GM21526 (cell line): Measurements from ENCODE around the gene VSIG10L2.
"Not testable (repeated sequence)": the region's sequence is repeated elsewhere in the genome, so short reads cannot be mapped to it uniquely, and the experiment has no call there.

ENCODE experiments used
- ATAC-seq: cut with Tn5 transposase; IDR thresholded peaks from one replicate; pipeline ENCODE4 v1.9.1; 2021; ENCODE audit warnings: moderate library complexity; ENCODE audit not compliant: unreplicated experiment, low FRiP score

VSIG10L2 gene

DNA sequence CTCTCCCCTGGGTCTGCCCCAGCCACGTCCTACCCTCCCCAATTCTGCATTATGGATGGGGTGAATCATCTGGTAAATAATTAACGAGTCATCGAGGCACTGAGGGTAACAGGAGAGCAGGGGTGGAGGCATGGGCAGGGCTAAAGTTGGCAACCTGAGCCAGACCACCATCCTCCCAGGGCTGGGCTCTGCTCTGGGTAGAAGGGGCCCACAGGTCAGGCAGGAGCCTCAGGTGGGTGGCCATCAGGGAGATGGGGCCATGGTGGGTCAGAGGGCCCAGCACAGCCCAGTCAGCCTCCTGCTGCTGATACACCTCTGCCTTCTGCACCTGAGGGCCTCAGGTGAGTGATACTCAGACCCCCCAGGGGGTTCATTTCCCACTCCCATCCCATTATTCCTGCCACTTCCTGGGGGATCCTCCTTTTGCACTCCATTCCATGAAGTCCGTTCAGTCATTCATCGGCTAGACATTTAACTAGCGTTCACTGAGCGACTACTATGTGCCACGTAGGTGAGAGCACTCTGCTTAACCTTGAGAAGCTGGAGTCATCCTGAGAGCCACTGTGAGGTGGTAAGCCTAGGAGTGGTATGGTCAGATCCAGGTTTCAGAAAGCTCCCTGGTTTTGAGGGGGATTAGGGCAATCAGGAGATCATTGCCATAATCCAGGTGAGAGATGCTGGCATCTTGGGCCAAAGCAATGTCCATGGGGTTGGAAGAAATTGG, at the start of gene VSIG10L2:
Gene VSIG10L2 (plus strand): TSS at position 248 of the 724 bp plus-strand sequence. CDS start 12 bp downstream, at position 260.
- ATAC-seq, result no peak

DNA sequence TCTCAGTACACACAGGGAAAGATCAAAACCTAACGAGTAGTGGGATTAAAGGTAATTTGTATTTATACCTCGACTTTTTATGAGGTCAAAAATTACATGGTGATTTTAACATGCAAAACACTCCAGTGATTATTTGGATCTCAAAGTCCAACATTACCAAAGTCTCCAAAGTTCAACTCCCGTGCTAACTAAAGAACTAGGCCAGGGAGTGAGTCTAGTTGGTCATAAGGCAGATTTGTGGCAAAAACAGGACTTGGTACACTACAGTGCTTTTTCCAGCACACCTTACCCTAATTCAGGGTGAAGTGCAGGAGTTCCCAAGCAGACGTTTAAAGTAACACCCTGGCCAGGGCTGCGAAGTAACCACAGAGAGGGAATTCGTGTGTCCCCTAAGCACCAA, 44.0 kb upstream of the VSIG10L2 start:
- no peak for ATAC-seq

DNA sequence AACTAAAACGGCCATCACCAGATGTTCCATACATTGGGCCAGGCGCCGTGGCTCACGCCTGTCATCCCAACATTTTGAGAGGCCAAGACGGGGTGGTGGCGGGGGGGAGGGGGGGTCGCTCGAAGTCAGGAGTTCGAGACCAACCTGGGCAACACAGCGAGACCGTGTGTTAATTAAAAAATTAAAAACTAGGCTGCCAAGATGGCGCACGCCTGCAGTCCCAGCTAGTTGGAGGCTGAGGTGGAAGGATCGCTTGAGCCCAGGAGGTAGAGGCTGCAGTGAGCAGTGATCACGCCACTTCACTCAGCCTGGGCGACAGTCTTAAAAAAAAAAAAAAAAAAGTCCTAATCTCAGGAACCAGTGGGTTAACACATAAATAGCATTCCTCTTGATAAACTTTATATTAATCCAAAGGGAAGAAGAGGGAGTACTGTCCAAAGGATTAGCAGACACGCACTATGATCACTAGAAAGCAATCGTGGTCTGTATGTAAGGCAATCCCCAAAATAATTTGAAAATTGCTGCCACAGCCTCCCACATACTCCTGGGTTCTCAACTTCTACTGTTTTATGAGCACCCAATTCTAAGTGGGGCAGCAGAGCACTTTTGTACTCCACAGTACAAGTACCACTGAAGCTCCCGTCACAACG, 43.4 kb upstream of the VSIG10L2 start:
- ATAC-seq, result peak; percentile 12

DNA sequence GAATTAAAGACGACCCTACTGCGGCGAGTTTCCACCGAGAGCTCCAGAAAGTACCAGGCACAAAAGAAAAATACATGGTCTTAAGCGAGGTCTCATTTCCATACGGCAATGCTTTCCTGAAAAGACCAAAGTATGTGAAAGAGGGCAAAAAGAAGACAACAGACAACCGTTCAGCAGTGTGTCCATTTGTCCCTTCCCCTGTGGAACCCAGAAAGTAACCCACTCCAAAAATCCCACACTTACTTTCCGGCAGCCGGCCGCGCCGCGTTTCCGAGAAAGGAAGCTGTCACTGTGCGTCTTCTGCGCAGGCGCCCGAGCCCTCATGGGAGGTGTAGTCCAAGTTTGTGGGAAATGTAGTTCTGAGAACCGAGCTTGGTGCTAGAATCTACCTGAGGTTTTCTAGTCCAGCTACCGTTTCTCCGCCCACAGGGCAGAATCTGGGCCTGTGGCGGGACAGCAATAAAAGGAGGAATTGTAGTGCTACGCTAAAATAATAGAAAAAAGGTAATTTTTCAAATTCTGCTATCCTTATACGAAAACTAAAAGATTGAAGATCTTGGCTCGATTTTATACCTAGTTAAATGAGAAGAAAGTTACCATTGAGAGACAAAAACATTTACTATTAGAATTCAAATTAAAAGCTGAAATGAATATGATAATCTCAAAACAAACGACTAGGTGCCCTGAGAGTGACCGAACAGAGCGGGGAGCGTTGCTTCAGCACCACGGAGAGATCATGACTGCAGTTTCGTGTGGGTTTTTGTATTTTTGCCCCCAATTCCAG, 42.7 kb upstream of the VSIG10L2 start, which contains the start of gene PUS3:
Gene PUS3 (minus strand): TSS at position 280 of the 784 bp plus-strand sequence. CDS start 6,922 bp downstream, outside the sequence.
- ATAC-seq, result peak; percentile 97

DNA sequence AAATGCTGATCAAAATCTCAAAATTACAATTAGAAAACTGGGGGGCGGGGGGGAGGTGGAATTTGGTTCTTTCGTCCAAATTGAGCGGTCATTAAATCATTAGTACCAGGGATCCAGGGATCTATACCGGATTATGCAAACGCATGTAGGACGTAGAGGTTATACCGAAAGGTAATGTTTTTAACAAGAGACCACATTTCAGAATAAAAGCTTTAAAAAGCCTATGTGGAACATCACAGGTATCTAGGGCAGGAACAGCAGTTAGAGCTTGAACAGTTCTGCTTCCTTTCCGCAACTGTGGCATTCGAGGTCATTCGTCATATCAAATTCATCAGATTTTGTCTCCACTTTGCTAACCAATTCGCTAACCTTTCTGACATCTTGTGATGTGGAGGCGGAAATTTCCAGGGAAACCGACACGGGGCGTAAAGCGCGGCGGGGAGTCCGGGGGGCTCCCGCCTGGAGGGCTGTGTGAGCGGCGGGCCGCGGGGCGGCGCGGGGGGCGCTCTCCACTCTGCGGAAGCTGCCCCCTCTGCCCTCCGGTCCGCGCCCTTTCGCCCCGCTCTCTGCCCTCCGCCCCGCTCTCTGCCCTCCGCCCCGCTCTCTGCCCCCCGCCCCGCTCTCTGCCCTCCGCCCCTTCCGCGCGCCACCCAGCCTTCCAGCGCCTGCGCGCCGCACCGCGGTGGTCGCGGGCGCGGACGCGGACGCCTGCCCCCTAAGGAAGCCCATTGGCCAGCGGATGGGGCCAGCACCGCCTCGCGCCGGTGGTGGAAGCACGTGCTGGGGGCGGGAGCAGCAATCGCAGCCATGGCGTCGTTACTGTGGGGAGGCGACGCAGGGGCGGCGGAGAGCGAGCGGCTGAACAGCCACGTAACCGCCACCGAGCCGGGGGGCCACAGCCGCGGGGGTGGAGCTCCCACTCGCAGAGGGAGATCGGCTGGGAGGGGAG, 41.9 kb upstream of the VSIG10L2 start, which contains the start of gene DDX25:
Gene DDX25 (plus strand): TSS at position 798 of the 949 bp plus-strand sequence. CDS start 10 bp downstream, at position 808.
- no peak for ATAC-seq

DNA sequence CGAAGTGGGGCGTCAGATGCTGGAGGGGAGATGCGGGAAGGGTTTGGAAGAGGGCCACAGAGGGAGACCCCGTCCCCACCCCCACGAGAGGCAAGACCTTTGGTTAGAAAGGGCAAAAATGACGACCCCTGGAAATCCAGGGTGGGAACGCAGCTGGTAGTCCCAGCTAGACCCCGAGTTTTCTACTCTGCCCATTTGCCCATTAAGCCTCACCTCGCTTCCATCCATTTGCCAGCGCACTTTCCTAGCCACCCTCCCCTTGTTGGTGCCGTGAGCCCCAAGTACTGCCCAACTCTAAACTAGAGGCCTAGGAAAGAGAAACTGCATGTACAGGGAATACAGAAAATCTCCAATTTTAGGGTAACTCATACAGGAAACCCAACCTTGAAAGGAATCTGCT, 41.2 kb upstream of the VSIG10L2 start:
- ATAC-seq, result no peak

DNA sequence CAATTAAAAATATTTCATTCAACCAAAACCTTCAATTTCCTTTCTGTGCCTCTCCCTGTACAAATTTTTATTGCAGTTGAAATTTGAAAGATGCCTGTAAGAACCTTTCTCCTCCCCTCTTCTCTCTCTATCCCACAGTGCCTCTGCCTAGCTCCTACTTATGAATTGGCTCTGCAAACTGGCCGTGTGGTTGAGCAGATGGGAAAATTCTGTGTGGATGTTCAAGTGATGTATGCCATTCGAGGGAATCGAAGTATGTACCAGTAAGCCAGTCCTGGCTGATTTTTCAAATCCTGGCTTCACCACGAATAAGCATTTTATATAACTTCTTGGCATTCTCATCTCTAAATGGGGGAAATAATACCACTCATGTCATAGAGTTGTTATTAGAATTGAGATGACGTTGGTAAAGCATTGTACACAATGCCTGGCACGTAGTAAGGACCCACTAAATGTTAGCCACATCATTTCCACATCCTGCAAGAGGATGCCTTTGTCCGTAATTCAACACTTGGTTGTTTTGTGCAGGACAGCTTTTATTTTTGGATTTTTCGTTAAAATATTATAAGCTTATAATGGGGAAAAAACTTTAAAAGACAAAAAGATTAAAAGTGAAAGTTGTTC, 35.5 kb upstream of the VSIG10L2 start:
- no peak for ATAC-seq

DNA sequence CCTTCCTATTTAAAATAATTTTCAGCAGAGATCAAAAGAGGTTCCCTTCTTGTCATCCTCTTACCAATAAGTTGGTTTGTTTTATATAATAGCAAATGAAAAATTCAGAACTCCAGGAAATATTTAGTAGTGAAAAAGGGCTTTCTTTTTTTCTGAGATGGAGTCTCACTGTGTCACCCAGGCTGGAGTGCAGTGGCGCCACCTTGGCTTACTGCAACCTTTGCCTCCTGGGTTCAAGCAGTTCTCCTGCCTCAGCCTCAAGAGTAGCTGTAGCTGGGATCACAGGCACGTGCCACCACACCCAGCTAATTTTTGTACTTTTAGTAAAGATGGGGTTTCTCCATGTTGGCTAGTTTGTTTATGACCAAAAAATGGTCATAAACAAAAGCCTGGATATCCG, 31.2 kb upstream of the VSIG10L2 start:
- ATAC-seq, result not testable (repeated sequence)

DNA sequence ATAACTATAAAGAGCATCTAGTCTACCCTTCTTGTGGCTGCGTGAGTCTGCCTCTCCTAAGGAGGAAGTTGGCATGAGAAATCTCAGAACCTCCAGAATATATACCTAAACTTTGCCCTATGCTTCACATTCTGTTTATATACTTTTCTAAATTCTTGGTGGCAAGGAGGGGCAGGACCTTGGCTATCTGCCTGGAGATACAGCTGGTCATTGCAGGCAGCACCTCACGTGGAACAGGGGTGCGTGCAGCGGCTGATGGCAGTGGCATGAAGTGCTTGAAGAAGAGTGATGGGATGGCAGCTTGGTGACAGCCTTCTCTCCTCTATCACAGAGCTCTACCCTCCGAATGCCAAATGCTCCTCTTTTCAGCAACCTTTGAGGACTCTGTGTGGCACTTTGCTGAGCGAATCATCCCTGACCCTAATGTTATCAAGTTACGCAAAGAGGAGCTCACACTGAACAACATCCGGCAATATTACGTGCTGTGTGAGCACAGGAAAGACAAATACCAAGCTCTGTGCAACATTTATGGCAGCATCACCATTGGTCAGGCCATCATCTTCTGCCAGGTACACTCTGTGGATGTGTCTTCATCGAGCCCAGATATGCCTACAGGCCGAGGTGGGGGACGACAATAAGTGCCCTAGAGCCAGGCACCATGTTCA, 29.0 kb upstream of the VSIG10L2 start:
- no peak for ATAC-seq

DNA sequence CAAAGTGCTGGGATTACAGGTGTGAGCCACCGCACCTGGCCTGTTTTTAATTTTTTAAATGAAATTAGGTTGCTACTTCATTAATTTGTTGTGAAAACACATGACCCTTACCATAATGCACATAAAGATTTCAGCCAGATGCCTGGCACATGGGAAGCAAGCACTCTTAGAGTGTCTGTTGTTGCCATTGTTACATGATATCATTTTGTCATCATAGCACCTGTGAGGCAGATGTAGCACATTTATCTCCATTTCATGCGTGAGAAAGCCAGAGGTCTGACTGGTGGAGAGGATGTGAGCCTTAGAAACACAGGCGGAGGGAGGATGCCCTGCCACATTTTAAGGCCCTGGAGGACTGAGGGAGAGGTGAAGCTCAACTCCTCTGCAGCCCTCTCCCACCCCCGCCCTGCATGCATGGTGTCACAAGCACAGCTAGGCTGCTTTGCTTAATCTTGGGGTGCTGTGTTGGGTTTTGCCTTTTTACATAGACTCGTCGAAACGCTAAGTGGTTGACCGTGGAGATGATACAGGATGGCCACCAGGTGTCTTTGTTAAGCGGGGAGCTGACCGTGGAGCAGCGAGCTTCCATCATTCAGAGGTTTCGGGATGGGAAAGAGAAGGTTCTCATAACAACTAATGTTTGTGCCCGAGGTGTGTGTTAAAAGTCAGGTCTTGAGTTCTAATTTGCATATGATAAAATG, 27.6 kb upstream of the VSIG10L2 start:
- ATAC-seq, result no peak

DNA sequence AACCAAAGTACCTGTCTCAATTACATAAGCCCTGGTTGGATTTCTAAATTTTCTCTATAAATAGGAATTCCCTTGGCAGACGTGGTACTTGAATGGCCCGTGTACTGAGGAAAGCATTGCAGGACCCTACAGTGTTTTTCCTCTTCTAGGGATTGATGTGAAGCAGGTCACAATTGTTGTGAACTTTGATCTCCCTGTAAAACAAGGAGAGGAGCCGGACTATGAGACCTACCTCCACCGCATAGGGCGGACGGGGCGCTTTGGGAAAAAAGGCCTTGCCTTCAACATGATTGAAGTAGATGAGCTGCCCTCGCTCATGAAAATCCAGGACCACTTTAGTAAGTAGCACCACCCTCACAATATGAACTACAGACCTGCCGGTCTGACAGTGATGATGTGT, 24.8 kb upstream of the VSIG10L2 start:
- ATAC-seq, result no peak

DNA sequence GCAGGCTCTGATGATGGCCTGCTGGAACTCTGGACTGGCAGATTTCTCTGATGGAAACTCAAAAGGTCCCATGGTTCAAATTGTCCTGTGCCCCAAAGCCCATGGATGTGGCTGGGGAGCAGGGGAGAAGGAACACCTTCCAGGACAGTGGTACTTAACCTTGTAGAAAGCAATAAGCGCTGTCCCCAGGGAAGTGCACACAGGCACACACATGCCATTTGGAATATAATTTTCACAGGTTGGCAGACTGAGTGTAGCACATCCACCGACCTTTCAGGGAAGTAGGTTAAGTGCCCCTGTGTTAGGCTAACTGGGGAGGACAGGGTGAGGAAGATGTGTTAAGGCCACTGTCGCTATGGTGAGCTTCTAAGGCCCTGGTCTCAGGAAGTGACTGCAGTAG, 23.7 kb upstream of the VSIG10L2 start:
- no peak for ATAC-seq

DNA sequence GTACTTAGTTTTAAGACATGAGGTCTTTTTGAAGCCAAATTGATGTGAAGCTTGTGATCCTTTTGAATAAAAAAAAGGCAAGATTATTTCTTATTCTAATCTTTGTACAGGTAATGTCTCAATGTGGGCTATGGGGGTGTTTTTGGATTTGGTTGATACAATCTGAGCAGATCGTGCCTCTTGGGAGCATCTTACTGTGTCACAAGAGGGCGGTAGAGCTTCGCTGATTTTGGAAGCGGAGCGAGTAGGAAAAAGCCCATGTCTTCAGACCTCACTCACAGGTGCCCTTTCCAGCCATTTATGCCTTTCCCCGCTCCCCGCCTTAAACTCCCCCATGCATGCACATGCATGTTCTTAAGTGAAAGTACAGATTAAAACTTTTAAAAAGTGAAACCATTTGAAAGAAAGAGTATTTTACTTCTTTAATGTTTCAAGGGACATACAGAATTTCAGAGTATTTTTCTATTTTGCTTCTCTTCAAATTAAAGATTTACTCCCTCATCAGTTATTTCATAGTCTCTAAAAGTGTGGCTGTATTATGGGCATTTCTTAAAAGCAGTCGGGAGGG, 22.7 kb upstream of the VSIG10L2 start:
- no peak for ATAC-seq

DNA sequence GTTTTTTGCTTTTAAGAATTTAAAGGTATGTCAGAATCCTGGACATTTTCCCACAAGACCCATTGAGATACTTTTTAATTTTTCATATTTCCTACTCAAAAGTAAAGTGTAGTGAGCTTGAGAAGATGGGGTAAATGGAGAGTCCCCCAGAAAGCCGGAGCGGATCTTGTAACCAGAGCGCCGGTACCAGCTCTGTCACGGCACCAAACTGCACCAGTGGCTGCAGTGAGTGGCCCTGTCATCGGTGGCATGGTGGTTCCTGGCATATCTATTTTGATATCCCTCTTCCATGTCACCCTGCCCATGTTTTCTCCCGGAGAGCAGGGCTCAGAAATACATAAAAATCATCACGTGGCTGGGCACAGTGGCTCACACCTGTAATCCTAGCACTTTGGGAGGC, 22.2 kb upstream of the VSIG10L2 start:
- ATAC-seq, result no peak

DNA sequence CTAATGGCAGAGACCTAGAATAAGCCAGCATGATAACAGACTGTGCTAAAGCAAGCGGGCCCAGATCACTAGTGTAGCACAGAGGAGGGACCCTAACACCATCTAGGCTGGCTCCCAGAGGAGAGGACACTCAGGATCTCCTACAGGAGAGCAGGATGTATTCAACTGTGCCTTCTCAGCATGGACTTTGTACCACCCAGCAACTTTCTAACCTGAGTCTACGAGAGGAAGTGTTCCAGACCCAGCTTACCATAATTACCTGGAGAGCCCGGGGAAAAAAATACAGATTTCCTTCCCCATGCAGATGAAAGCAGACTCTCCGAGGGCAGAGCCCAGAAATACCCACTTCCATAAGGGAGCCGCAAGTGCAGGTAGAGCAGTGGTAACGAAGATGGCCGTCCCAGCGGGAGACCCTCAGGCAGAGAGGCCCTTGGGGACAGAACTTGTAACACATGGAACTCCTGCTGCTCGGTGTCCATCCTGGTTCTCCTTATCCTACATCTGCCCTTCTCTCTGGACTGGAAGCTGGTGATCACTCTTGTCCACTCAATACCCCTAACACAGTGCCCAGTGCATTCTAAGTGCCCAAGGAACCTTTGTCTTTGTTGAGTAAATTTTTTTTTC, 21.3 kb upstream of the VSIG10L2 start:
- ATAC-seq, result no peak

DNA sequence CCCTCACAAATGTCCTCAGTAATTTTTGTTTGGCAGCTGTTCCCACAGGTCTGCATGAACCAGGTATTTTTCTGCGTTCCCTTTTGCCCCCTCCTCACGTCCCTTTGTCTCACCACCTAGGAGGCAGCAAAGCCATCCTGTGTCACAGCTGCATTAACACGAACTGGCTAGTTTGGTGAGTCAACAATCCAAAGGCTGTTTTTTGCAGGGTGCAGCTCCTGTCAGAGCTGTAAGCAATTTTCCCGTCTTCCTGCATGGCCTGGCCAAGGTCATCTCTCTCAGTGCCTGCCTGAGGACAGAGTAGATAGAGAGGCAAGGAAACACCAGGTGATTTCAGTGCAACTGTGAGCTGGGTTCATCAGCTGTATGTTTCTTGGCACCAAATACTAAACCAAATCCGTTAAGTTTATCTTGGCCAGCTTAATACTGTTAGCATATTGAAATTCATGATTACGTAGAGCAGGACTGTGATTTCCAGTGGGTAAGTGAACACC, 20.6 kb upstream of the VSIG10L2 start:
- no peak for ATAC-seq

DNA sequence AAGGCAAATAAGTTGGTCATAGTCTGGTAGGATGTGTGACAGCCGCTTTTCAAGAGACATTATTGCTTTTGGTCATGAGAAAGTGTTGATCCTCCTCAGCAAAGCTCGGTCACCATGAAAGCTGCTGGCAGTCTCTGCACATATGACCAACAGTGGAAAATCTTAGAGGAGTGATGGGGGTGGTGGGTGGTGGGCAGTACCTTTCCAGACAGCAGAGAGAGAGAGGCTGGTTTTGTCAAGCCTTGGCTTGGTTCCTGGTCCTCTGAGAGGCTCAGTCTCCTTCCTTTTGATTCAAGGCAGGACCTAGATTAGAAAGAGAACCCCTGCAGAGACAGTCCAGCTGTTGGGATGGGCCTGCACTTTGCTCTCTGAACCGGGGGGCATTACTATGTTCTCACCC, 20.0 kb upstream of the VSIG10L2 start:
- ATAC-seq, result no peak

DNA sequence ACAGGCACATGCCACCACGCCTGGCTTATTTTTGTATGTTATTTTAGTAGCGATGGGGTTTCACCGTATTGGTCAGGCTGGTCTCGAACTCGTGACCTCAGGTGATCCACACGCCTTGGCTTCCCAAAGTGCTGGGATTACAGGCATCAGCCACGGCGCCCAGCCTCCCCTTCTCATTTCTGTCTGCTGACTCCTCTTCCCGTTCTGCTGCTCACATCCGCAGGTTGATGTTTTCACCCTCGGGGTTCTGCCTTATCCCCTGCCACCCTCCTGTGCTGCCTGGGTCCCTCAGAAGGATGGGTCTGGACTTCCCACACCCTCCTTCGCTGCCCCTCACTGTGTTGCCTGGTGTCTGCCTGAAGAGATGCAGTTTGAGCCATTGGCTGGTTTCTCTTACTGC, 19.2 kb upstream of the VSIG10L2 start:
- ATAC-seq, result no peak
